Activated effector memory CD4-positive, alpha-beta T cell treated with Interleukin-2 at 50 U/mL for 16 hours (primary cell): ENCODE data around the gene AGBL4.

Experiments used
- DNase-seq: peaks from one replicate; pipeline ENCODE4 v3.0.0-alpha.2; 2020

AGBL4 gene

GRCh38 chr1:48673332-48674105, 1350.2 kb downstream of the AGBL4 start:
- DNase-seq = no peak

GRCh38 chr1:48671578-48671977, 1352.2 kb downstream of the AGBL4 start:
- no peak for DNase-seq

GRCh38 chr1:48670234-48671020, 1353.3 kb downstream of the AGBL4 start:
- no peak for DNase-seq

- DNase-seq = no peak
Measured at GRCh38 chr1:48668339-48668738, 1355.4 kb downstream of the AGBL4 start.

GRCh38 chr1:48667782-48668181, 1356.0 kb downstream of the AGBL4 start:
- no peak for DNase-seq

- DNase-seq = no peak
Measured at GRCh38 chr1:48665708-48666407, 1357.9 kb downstream of the AGBL4 start.

- no peak for DNase-seq
Measured at GRCh38 chr1:48661726-48662463, 1361.9 kb downstream of the AGBL4 start.

GRCh38 chr1:48659801-48660200, 1364.0 kb downstream of the AGBL4 start:
- no peak for DNase-seq

GRCh38 chr1:48657413-48657812, 1366.3 kb downstream of the AGBL4 start:
- DNase-seq = no peak

- no peak for DNase-seq
Measured at GRCh38 chr1:48654606-48655210, 1369.0 kb downstream of the AGBL4 start.

GRCh38 chr1:48652334-48652733, 1371.4 kb downstream of the AGBL4 start:
- no peak for DNase-seq

GRCh38 chr1:48649880-48650279, 1373.9 kb downstream of the AGBL4 start:
- no peak for DNase-seq

GRCh38 chr1:48645883-48646282, 1377.9 kb downstream of the AGBL4 start:
- no peak for DNase-seq

GRCh38 chr1:48644905-48645605, 1378.7 kb downstream of the AGBL4 start:
- DNase-seq = no peak

- DNase-seq = no peak
Measured at GRCh38 chr1:48644190-48644900, 1379.4 kb downstream of the AGBL4 start.

- DNase-seq = no peak
Measured at GRCh38 chr1:48643193-48643592, 1380.6 kb downstream of the AGBL4 start.

GRCh38 chr1:48640836-48641492, 1382.8 kb downstream of the AGBL4 start:
- DNase-seq = no peak

GRCh38 chr1:48629867-48630266, 1393.9 kb downstream of the AGBL4 start:
- DNase-seq = no peak

- no peak for DNase-seq
Measured at GRCh38 chr1:48627486-48627885, 1396.3 kb downstream of the AGBL4 start.

- DNase-seq = no peak
Measured at GRCh38 chr1:48619539-48619938, 1404.2 kb downstream of the AGBL4 start.

- no peak for DNase-seq
Measured at GRCh38 chr1:48617252-48617651, 1406.5 kb downstream of the AGBL4 start.
